Measurements from ENCODE around the gene NUB1. TPM values are rescaled to one million over a fixed set of nuclear protein-coding genes. Genes with fewer than 3 reads are reported as not detected.

Gene NUB1
- polyA plus RNA-seq, 1 experiment = 44.5 TPM

- ChIA-PET CTCF (interaction anchor here (1.1 to 3.3 kb wide), 3 partner anchors 27 to 100 kb away, joined by 5 to 20 read pairs (median 7); no protein-coding TSS in a partner anchor), POLR2A (no interaction called here)
- H3K27me3 ChIP-seq (ENCODE audit: control insufficient read depth, insufficient read depth, low read length) = no peaks in the 10 kb centered on the region
- DNase-seq (ENCODE audit: low read depth) = no peak
- no peak for TF ChIP-seq CTCF (IDR thresholded peaks at IDR 0.05; ENCODE audit: insufficient read depth, low read depth, low read length)
- H3K4me3 ChIP-seq (ENCODE audit: low read depth, low read length) = no peak overlapping the region
- H3K36me3 ChIP-seq (ENCODE audit: control insufficient read depth, insufficient read depth, low read length) = peaks cover 24% of the 10 kb centered on the region
Measured at GRCh38 chr7:151348970-151349369, 7.4 kb downstream of the NUB1 start.

GRCh38 chr7:151349507-151349853, 7.9 kb downstream of the NUB1 start:
- peaks cover 24% of the 10 kb centered on the region for H3K36me3 ChIP-seq (ENCODE audit: control insufficient read depth, insufficient read depth, low read length)
- no peak overlapping the region for H3K4me3 ChIP-seq (ENCODE audit: low read depth, low read length)
- DNase-seq (ENCODE audit: low read depth) = no peak
- ChIA-PET POLR2A (no interaction called here), CTCF (interaction anchor here (1.1 to 3.6 kb wide), 6 partner anchors 14 to 99 kb away, joined by 4 to 20 read pairs (median 7); no protein-coding TSS in a partner anchor)
- H3K27me3 ChIP-seq (ENCODE audit: control insufficient read depth, insufficient read depth, low read length) = no peaks in the 10 kb centered on the region
- no peak for TF ChIP-seq CTCF (IDR thresholded peaks at IDR 0.05; ENCODE audit: insufficient read depth, low read depth, low read length)

- ChIA-PET POLR2A (no interaction called here), CTCF (interaction anchor here (0.8 to 5.3 kb wide), 12 partner anchors 10 to 122 kb away, joined by 3 to 54 read pairs (median 6); partner anchors contain the start of gene NUB1)
- Histone ChIP-seq H3K4me3 (ENCODE audit: low read depth, low read length) (no peak overlapping the region), H3K27me3 (ENCODE audit: control insufficient read depth, insufficient read depth, low read length) (no peaks in the 10 kb centered on the region), H3K36me3 (ENCODE audit: control insufficient read depth, insufficient read depth, low read length) (peaks cover 25% of the 10 kb centered on the region)
- DNase-seq (ENCODE audit: low read depth) = no peak
- 0 out of 2 replicates have a peak, but pooled peaks have one; percentile 17 for TF ChIP-seq CTCF (IDR thresholded peaks at IDR 0.05; ENCODE audit: insufficient read depth, low read depth, low read length)
Measured at GRCh38 chr7:151351027-151351426, 9.4 kb downstream of the NUB1 start.

- ChIA-PET CTCF (interaction anchor here (0.8 to 5.3 kb wide), 9 partner anchors 9 to 402 kb away, joined by 3 to 54 read pairs (median 7); partner anchors contain the start of gene NUB1), POLR2A (no interaction called here)
- Histone ChIP-seq H3K27me3 (ENCODE audit: control insufficient read depth, insufficient read depth, low read length) (no peaks in the 10 kb centered on the region), H3K36me3 (ENCODE audit: control insufficient read depth, insufficient read depth, low read length) (peaks cover 20% of the 10 kb centered on the region), H3K4me3 (ENCODE audit: low read depth, low read length) (no peak overlapping the region)
- no peak for DNase-seq (ENCODE audit: low read depth)
- no peak for TF ChIP-seq CTCF (IDR thresholded peaks at IDR 0.05; ENCODE audit: insufficient read depth, low read depth, low read length)
Measured at GRCh38 chr7:151351967-151352366, 10.4 kb downstream of the NUB1 start.

GRCh38 chr7:151352512-151352911, 10.9 kb downstream of the NUB1 start:
- no peak for DNase-seq (ENCODE audit: low read depth)
- H3K36me3 ChIP-seq (ENCODE audit: control insufficient read depth, insufficient read depth, low read length) = peaks cover 20% of the 10 kb centered on the region
- H3K4me3 ChIP-seq (ENCODE audit: low read depth, low read length) = no peak overlapping the region
- no peaks in the 10 kb centered on the region for H3K27me3 ChIP-seq (ENCODE audit: control insufficient read depth, insufficient read depth, low read length)
- CTCF ChIA-PET = interaction anchor here (0.8 to 5.6 kb wide), 11 partner anchors 10 to 407 kb away, joined by 3 to 54 read pairs (median 6); partner anchors contain the start of gene NUB1
- no peak for TF ChIP-seq CTCF (IDR thresholded peaks at IDR 0.05; ENCODE audit: insufficient read depth, low read depth, low read length)
- POLR2A ChIA-PET = no interaction called here
